Measurements from ENCODE around the gene FGD4.

The FGD4 gene

GRCh38 chr12:32379213-32379612 lies 20.1 kb upstream of the FGD4 start:
- ChIA-PET CTCF (interaction anchor here (1.9 kb wide), 1 partner anchor 14 kb away, joined by 8 read pairs; no protein-coding TSS in a partner anchor), POLR2A (no interaction called here)
- TF ChIP-seq CTCF (IDR thresholded peaks at IDR 0.05; ENCODE audit: insufficient read depth, low read length, missing control alignments), result no peak
- DNase-seq (ENCODE audit: low read depth, low spot score), result no peak
- H3K4me3 ChIP-seq (ENCODE audit: low read depth, low read length), result no peak overlapping the region

- ChIA-PET CTCF (interaction anchor here (1.9 kb wide), 1 partner anchor 14 kb away, joined by 8 read pairs; no protein-coding TSS in a partner anchor), POLR2A (no interaction called here)
- TF ChIP-seq CTCF (IDR thresholded peaks at IDR 0.05; ENCODE audit: insufficient read depth, low read length, missing control alignments), result no peak
Measured at GRCh38 chr12:32379667-32380066, 19.7 kb upstream of the FGD4 start.

GRCh38 chr12:32382226-32382625 lies 17.1 kb upstream of the FGD4 start:
- CTCF ChIA-PET, result interaction anchor here (0.9 to 1.1 kb wide), 2 partner anchors 15 to 16 kb away, joined by 4 read pairs; no protein-coding TSS in a partner anchor
- POLR2A ChIA-PET, result no interaction called here
- no peak for TF ChIP-seq CTCF (IDR thresholded peaks at IDR 0.05; ENCODE audit: insufficient read depth, low read length, missing control alignments)
- no peak overlapping the region for H3K4me3 ChIP-seq (ENCODE audit: low read depth, low read length)
- no peak for DNase-seq (ENCODE audit: low read depth, low spot score)

More at GRCh38 chr12:32379667-32380066, 19.7 kb upstream of the FGD4 start:
- no peak overlapping the region for H3K4me3 ChIP-seq (ENCODE audit: low read depth, low read length)
- no peak for DNase-seq (ENCODE audit: low read depth, low spot score)

GRCh38 chr12:32390572-32391219 lies 8.7 kb upstream of the FGD4 start:
- peak overlapping the region; percentile 37 for H3K4me3 ChIP-seq (ENCODE audit: low read depth, low read length)
- ChIA-PET POLR2A (no interaction called here), CTCF (no interaction called here)
- no peak for TF ChIP-seq CTCF (IDR thresholded peaks at IDR 0.05; ENCODE audit: insufficient read depth, low read length, missing control alignments)
- DNase-seq (ENCODE audit: low read depth, low spot score), result no peak

- CTCF ChIA-PET, result no interaction called here
- H3K4me3 ChIP-seq (ENCODE audit: low read depth, low read length), result no peak overlapping the region
- no peak for TF ChIP-seq CTCF (IDR thresholded peaks at IDR 0.05; ENCODE audit: insufficient read depth, low read length, missing control alignments)
- POLR2A ChIA-PET, result no interaction called here
- DNase-seq (ENCODE audit: low read depth, low spot score), result no peak
Measured at GRCh38 chr12:32395026-32395425, 4.3 kb upstream of the FGD4 start.

GRCh38 chr12:32397696-32398095 lies 1.7 kb upstream of the FGD4 start:
- no peak for TF ChIP-seq CTCF (IDR thresholded peaks at IDR 0.05; ENCODE audit: insufficient read depth, low read length, missing control alignments)
- CTCF ChIA-PET, result no interaction called here
- POLR2A ChIA-PET, result no interaction called here
- DNase-seq (ENCODE audit: low read depth, low spot score), result no peak
- H3K4me3 ChIP-seq (ENCODE audit: low read depth, low read length), result no peak overlapping the region
